Stimulated activated CD8-positive, alpha-beta memory T cell treated with anti-CD3 and anti-CD28 coated beads, Interleukin-7, amount 100 ng/mL, for 24 hours (primary cell): Measurements from ENCODE around the gene TBC1D22A.

ENCODE experiments used
- DNase-seq: peaks from one replicate; pipeline ENCODE4 v3.0.0-alpha.2; 2020; ENCODE audit warnings: low read depth

Gene TBC1D22A

DNA sequence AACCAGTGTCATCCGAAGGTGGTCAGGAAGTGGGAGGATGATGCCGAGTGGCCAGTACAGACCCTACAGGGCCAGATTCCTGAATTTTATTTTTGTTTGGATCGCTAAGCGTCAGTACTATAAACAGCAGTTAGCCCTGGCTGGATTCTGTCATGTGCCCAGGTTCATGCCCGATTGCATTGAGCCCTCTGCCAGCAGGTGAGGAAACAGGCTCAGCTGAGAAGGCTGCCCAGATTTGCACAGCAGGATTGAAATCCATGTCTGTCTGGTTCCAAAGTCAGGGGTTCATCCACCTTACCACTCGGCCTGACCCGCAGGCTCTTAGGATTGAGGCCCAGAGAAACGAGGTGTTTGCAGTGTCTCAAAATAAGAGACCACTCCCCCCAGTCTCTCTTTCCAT lies 9.1 kb upstream of the TBC1D22A start:
- DNase-seq: no peak

GRCh38 chr22:46753761-46754109 lies 8.7 kb upstream of the TBC1D22A start:
- DNase-seq: no peak

DNA sequence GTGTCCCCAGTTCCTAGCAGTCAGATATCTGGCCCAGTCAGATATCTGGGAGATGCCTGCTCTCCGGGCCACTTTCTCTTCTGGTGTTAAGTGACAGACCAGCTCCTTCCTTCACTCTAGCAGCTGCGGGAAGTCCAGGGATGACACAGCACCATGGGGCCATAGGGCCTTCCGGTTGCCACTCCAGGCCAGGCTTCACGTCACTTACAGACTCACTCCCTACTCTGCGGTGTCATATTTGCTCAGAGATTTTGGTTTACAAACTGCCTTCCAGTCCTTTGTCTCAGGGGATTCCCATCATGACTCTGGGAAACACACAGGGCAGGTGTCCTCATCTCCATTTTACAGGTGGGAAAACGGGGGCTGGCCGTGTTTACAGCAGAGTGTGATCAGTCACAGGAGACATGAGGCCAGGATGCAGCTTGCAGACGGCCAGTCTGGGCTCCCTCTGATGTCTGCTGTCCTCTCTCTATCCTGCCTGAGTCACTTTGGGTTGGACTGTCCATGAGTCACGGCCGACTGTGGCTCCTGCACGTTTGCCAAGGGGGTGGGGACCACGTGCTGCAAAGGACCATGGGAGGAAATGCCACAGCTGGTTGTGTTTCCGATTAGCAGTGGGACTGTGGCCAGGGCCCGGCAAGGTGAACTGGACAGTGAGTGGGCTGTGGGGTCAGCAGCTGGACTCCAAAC lies 8.2 kb upstream of the TBC1D22A start:
- DNase-seq: no peak

DNA sequence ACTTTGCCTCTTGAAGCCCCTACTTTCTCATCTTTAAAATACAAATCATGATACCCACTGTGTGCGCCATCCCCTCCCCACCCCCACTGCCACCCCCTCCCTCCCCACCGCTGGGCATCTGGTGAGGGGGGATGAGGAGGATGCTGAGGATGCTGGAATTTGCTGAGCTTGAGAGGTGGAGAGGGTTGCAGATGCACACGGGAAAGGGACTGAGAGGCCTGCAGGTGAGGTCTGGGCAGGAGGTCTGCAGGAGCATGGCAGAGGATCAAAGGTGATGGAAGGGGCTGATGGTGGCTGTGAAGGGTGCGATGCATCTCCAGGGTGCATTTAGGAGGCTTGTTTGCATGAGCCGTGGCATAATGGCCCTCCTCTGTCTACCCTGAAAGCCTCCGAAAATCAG lies 7.6 kb upstream of the TBC1D22A start:
- no peak for DNase-seq

GRCh38 chr22:46755525-46755924 lies 6.9 kb upstream of the TBC1D22A start:
- DNase-seq: no peak

DNA sequence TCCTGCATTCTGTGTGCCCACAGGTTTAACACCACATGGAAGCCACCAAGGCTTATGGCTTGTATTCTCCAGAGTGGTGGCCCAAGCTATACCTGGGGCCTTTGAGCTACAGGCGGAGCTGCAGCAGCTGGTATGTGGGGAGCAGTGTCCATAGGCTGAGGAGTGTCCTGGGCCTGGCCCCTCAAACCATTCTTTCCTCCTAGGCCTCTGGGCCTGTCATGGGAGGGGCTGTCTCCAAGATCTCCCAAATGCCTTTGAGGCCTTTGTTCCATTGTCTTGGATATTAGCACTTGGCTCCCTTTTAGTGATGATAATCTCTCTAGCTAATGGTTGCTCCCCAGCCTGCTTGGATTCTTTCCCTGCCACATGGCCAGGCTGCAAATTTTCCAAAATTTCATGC lies 6.4 kb upstream of the TBC1D22A start:
- no peak for DNase-seq

DNA sequence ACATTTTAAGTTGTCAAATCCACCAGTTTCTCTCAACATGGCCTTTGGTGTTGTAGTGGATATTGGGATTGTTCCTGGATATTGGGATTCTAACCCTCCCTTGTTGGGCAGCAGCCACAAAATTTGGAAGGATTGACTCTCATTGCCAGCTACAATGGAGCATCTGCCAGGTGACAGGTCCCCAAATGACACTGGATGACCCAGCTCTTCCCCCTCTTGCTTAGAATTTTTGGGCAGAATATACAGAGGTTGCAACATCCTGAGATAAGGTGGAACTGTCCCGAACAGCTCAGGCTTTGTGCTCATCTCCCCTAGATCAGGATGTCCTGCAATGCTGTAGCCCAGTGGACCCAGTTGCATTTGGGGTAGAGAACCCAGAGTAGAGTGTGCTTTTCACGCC lies 5.3 kb upstream of the TBC1D22A start:
- no peak for DNase-seq

- no peak for DNase-seq
Measured at GRCh38 chr22:46758121-46758520, 4.3 kb upstream of the TBC1D22A start.

- no peak for DNase-seq
Measured at GRCh38 chr22:46758867-46759290, 3.6 kb upstream of the TBC1D22A start.

DNA sequence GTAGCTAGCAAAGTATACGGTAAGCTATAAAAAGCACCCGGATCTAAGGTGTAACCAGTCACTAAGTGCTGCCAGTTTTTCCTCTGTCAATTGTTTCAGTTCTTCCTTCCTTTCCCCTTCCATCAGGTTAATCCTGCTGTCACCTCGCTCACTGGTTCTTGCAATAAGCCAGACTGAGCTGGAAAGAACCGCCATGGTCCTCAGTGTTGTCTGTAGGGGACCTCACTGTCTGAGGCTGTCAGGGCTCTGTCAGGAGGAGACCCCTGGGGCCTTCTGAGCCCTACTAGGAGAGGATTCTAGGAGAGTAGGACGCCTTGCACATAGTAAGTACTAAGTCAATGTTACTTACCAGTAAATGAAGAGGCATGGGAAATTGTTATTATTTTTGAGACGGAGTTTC lies 1.4 kb upstream of the TBC1D22A start:
- no peak for DNase-seq

DNA sequence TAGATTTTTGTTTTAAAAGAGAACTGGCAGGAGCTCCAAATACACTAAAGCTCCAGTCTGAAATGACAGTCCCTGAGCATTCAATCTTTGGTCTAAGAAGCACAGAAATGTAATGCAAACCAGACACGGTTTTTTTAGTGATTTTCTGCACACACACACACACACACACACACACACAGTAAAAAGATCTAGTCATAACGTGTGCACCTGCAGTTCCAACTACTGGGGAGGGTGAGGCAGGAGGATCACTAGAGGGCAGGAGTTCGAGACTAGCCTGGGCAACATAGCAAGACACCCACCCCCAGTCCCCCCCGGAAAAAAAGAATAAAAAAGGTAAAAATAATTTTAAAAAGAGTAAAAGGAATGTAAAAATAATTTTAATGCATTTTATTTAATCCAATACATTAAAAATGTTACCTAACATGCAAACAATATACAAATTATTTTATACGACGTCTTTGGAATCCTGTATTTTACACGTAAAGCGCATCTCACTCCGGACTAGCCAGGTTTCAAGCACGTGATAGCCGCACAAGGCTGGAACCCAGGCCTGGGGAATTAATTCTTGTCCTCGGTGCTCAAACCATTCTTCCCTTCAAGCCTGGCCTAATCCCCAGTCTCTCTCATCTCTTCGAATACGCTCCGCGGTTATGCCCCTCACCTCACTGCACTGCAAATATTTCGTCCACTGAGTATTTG lies 762 bp upstream of the TBC1D22A start:
- DNase-seq: no peak

- DNase-seq: no peak
Measured at GRCh38 chr22:46763051-46763705, 728 bp downstream of the TBC1D22A start.

DNA sequence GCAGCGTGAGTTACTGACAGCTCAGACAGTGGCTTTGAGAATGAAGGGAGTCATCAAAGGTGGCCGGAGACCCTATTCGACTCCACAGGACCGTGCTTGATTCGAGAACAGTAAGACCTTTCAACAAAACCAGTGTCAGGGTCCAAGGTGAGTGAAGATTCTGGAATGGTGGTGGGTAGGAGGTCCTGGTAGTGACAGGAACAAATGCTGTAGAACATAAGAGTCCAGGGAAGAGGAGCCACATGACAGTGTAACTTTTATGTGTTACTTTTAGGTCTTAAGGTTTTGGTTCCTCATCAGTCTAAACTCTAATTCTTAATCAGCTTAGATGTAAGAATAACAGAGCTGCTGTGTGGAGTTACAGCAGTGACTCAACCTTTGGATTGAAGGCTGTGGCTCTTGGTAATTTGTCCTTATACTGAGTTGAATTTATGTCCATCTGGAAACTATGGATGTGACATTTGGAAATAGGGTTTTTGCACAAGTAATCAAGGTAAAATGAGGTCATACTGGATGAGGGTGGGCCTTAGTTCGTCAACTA lies 1.8 kb downstream of the TBC1D22A start:
- no peak for DNase-seq

- no peak for DNase-seq
Measured at GRCh38 chr22:46764779-46765485, 2.5 kb downstream of the TBC1D22A start.

DNA sequence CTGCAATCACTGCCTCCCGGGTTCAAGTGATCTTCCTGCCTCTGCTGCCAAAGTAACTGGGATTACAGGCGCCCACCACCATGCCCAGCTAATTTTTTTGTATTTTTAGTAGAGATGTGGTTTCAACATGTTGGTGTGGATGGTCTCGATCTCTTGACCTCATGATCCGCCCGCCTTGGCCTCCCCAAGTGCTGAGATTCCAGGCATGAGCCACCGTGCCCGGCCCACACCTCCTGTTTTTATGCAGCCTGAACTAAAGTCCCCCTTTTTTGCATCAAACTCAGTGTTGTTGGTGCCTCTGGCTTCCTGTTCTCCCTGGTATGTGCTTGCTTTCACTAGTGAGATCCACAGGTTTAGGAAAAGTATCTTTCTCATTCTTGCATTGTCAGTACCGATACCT lies 4.2 kb downstream of the TBC1D22A start:
- no peak for DNase-seq

GRCh38 chr22:46767249-46767985 lies 5.0 kb downstream of the TBC1D22A start:
- DNase-seq: no peak

DNA sequence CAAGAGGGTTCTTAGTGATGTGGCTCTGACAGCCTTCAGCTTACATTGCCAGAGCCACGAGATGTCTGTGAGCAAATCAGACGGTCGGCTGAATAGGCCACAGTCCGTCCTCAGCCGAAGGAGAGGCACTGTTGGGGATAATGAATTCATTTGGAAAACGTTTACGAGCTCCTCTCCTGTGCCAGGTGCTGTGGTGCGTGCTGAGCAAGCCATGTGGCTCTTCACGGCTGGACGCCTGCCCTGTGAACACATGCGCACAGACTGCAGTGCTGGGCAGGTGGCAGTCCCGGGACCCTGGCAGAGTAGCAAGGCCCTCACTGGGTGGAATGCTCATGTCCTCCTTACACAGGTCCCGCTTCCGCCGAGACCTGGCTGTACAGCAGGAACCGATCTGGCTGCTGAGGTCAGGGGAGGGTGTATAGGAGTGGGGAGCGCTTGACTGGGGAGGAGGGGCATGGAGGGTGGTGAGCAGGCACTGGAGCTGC lies 6.8 kb downstream of the TBC1D22A start:
- no peak for DNase-seq

GRCh38 chr22:46769706-46770105 lies 7.3 kb downstream of the TBC1D22A start:
- no peak for DNase-seq

DNA sequence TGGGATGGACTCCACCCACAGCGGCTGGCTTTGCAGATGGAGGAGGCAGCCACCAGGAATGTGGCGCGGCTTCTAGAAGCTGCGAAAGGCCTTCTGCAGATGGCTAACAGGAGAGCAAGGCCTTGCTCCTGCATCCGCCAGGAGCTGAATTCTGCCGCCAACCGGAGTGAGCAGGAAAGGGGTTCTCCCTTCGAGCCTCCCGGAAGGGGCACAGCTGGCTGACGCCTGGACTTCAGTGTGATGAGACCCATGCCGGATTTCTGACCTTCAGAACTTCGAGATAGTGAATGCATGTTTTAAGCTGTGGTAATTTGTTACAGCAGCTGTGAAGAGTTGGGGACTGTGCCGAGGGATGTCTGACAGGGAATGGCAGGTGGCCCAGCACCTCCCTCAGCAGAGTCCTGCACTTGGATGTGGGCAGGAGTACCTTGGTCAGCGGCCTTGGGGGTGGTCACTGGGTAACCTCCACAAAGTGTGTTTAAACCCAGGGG lies 7.7 kb downstream of the TBC1D22A start:
- no peak for DNase-seq

DNA sequence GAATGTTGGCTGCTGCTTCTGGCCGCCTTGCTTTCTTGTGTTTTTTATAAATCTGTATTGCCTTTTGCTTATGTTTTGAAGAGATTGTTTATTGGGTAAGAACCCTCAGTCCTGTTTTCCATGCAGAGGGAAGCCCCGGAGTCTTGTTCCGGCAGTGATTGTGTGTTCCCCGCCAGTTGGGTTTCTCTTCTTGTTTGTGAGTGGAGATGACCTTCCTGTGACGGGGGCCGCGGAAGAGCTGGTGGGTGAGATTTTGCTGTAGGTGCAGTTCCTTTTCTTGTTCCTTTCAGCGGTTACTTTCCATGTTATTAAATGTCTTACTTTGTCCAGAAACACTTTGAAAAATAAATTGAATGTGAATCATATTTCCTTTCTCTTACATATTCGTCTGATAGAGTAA lies 8.3 kb downstream of the TBC1D22A start:
- DNase-seq: no peak

DNA sequence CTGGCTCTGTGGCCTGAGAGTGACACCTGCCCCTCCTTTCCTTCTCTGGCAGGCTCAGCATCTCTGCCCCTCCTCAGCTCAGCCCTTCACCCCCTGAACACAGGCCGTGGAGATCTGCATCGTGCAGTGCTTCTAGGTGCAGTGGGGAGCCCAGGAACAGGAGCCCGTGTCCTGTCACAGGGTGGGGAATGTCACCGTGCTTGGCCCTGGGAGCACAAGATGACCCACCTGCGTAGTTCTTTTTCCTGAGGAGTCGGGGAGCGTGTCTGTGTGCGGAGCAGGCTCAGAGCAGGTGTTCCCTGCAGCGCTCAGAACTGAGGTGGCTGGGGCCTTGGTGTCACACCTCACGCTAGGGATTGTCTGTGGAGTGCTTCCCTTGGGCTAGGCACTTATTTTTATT lies 10.6 kb downstream of the TBC1D22A start:
- DNase-seq: no peak
